22Rv1 (cell line): Measurements from ENCODE around the gene CYP4F8.

Experiments
- CTCF ChIP-seq: fragments of 450-650 bp; IDR thresholded peaks from 2 replicates; pipeline ENCODE4 v1.5.1; 2017; ENCODE audit warnings: mild to moderate bottlenecking
- ZFX ChIP-seq: fragments of 450-650 bp; IDR thresholded peaks from 2 replicates; pipeline ENCODE4 v1.6.1; 2017; ENCODE audit warnings: antibody characterized with exemption, borderline replicate concordance

- TF ChIP-seq CTCF (no peak), ZFX (no peak)
These were observed 56.3 kb downstream of the CYP4F8 start for GRCh38 chr19:15671237-15671821.
